WTC11 (cell line): Measurements from ENCODE around the gene PARP2. TPM values are rescaled to one million over a fixed set of nuclear protein-coding genes. Genes with fewer than 3 reads are reported as not detected.

Experiments
- ATAC-seq: fragments of 200-7000 bp; cut with Tn5 transposase; 2 replicates; pipeline ENCODE4 v1.10.0; 2021; ENCODE audit warnings: mild to moderate bottlenecking, moderate library complexity
- CTCF ChIA-PET: fragments of 300-600 bp; sonication (Branson Sonifier 250); formaldehyde crosslinking; loops from one replicate; lab custom pipeline; 2021; ENCODE audit warnings: antibody characterized with exemption; lab: Charles Lee
- POLR2A ChIA-PET: fragments of 350-600 bp; sonication (Branson Sonifier 250); formaldehyde crosslinking; loops from one replicate; lab custom pipeline; 2021; ENCODE audit warnings: antibody characterized with exemption; lab: Charles Lee
- DNase-seq: peaks from one replicate; pipeline ENCODE4 v3.0.0; 2021; ENCODE audit warnings: low spot score
- H3K27ac Mint-ChIP-seq: 2 replicates; pipeline ENCODE4 v1.8.0; 2021; ENCODE audit warnings: mixed read lengths
- H3K27me3 Mint-ChIP-seq: 2 replicates; pipeline ENCODE4 v1.8.0; 2021; ENCODE audit warnings: low read depth, mild to moderate bottlenecking, moderate library complexity, mixed read lengths
- H3K36me3 Mint-ChIP-seq: 2 replicates; pipeline ENCODE4 v1.8.0; 2021; ENCODE audit warnings: mixed read lengths
- H3K4me1 Mint-ChIP-seq: 2 replicates; pipeline ENCODE4 v1.8.0; 2022; ENCODE audit warnings: mixed read lengths
- H3K4me3 Mint-ChIP-seq: 2 replicates; pipeline ENCODE4 v1.8.0; 2021; ENCODE audit warnings: mild to moderate bottlenecking, moderate library complexity, mixed read lengths
- H3K9me3 Mint-ChIP-seq: 2 replicates; pipeline ENCODE4 v1.8.0; 2021; ENCODE audit warnings: mixed read lengths
- ATF1 ChIP-seq: sonication (generic); formaldehyde crosslinking; IDR thresholded peaks from 2 replicates; pipeline ENCODE4 v1.8.1; 2023; ENCODE audit warnings: mild to moderate bottlenecking, moderate library complexity, missing genetic modification reagents
- CREM ChIP-seq: sonication (generic); formaldehyde crosslinking; IDR thresholded peaks from 2 replicates; pipeline ENCODE4 v1.8.1; 2022; ENCODE audit warnings: mild to moderate bottlenecking, missing genetic modification reagents, moderate library complexity
- ELF4 ChIP-seq: sonication (generic); formaldehyde crosslinking; IDR thresholded peaks from 2 replicates; pipeline ENCODE4 v1.8.1; 2022; ENCODE audit warnings: low read depth, mild to moderate bottlenecking, moderate library complexity, missing genetic modification reagents
- EMX1 ChIP-seq: fragments of 250-450 bp; sonication (Bioruptor Pico); IDR thresholded peaks from 2 replicates; pipeline ENCODE4 v1.8.0; 2021; ENCODE audit warnings: mild to moderate bottlenecking
- ESRRA ChIP-seq: sonication (generic); formaldehyde crosslinking; IDR thresholded peaks from 2 replicates; pipeline ENCODE4 v1.8.1; 2022; ENCODE audit warnings: mild to moderate bottlenecking, missing genetic modification reagents, borderline replicate concordance
- FOXK1 ChIP-seq: sonication (generic); formaldehyde crosslinking; IDR thresholded peaks from 2 replicates; pipeline ENCODE4 v1.8.0; 2022; ENCODE audit warnings: mild to moderate bottlenecking, moderate library complexity, missing genetic modification reagents
- HMGA2 ChIP-seq: fragments of 250-450 bp; sonication (Bioruptor Pico); IDR thresholded peaks from 2 replicates; pipeline ENCODE4 v1.4.0; 2021; ENCODE audit warnings: mild to moderate bottlenecking, moderate library complexity
- MYBL2 ChIP-seq: sonication (generic); formaldehyde crosslinking; IDR thresholded peaks from 2 replicates; pipeline ENCODE4 v1.8.1; 2023; ENCODE audit warnings: mild to moderate bottlenecking, moderate library complexity, missing genetic modification reagents
- NFATC4 ChIP-seq: fragments of 250-450 bp; sonication (Bioruptor Pico); IDR thresholded peaks from 2 replicates; pipeline ENCODE4 v1.9.0; 2021; ENCODE audit warnings: mild to moderate bottlenecking
- PRRX2 ChIP-seq: fragments of 250-450 bp; sonication (Bioruptor Pico); IDR thresholded peaks from 2 replicates; pipeline ENCODE4 v1.8.0; 2021; ENCODE audit warnings: mild to moderate bottlenecking
- RELA ChIP-seq: sonication (generic); formaldehyde crosslinking; IDR thresholded peaks from 2 replicates; pipeline ENCODE4 v1.8.1; 2022; ENCODE audit warnings: missing genetic modification reagents, mild to moderate bottlenecking, borderline replicate concordance
- RORB ChIP-seq: fragments of 250-450 bp; sonication (Bioruptor Pico); IDR thresholded peaks from 2 replicates; pipeline ENCODE4 v1.9.0; 2021; ENCODE audit warnings: mild to moderate bottlenecking
- SMAD4 ChIP-seq: sonication (generic); formaldehyde crosslinking; IDR thresholded peaks from 2 replicates; pipeline ENCODE4 v1.8.0; 2022; ENCODE audit warnings: mild to moderate bottlenecking, missing genetic modification reagents
- SOX15 ChIP-seq: fragments of 250-450 bp; sonication (Bioruptor Pico); IDR thresholded peaks from 2 replicates; pipeline ENCODE4 v1.9.0; 2021; ENCODE audit warnings: mild to moderate bottlenecking
- USF2 ChIP-seq: sonication (generic); formaldehyde crosslinking; IDR thresholded peaks from 2 replicates; pipeline ENCODE4 v1.8.1; 2023; ENCODE audit warnings: mild to moderate bottlenecking, missing genetic modification reagents, moderate library complexity
- ZNF232 ChIP-seq: sonication (generic); formaldehyde crosslinking; IDR thresholded peaks from 2 replicates; pipeline ENCODE4 v1.8.0; 2022; ENCODE audit warnings: mild to moderate bottlenecking, missing genetic modification reagents
- ZNF532 ChIP-seq: fragments of 250-450 bp; sonication (Bioruptor Pico); IDR thresholded peaks from 2 replicates; pipeline ENCODE4 v1.9.0; 2021; ENCODE audit warnings: mild to moderate bottlenecking, borderline replicate concordance
- total RNA-seq: library from RNA; stranded (reverse); gene quantifications from 3 replicates; pipeline ENCODE4 v1.2.3, GENCODE V29; 2021
- TF ChIP-seq, protein P1 (sequence below): sonication (generic); formaldehyde crosslinking; IDR thresholded peaks from 2 replicates; pipeline ENCODE4 v1.8.1; 2022; ENCODE audit warnings: mild to moderate bottlenecking, moderate library complexity, missing genetic modification reagents
- TF ChIP-seq, protein P2 (sequence below): sonication (generic); formaldehyde crosslinking; IDR thresholded peaks from 2 replicates; pipeline ENCODE4 v1.8.1; 2022; ENCODE audit warnings: low read depth, missing genetic modification reagents, borderline replicate concordance
- TF ChIP-seq, protein P3 (sequence below): sonication (generic); formaldehyde crosslinking; IDR thresholded peaks from 2 replicates; pipeline ENCODE4 v1.8.1; 2022; ENCODE audit warnings: low read depth, mild to moderate bottlenecking, moderate library complexity, missing genetic modification reagents, borderline replicate concordance
- TF ChIP-seq, protein P4 (sequence below): sonication (generic); formaldehyde crosslinking; IDR thresholded peaks from 2 replicates; pipeline ENCODE4 v1.8.0; 2023; ENCODE audit warnings: mild to moderate bottlenecking, missing genetic modification reagents

Gene PARP2
- total RNA-seq, 1 experiment from 2014 or later: 37.1 TPM

- TF ChIP-seq ZNF532 (CRISPR knock-in tag): no peak
- no peak for TF ChIP-seq FOXK1
- no peak for TF ChIP-seq RORB (CRISPR knock-in tag)
- TF ChIP-seq PRRX2 (CRISPR knock-in tag): no peak
Observed at GRCh38 chr14:20380681-20381080, 37.2 kb downstream of the PARP2 start (continued).

- ATAC-seq (no peak), DNase-seq (no peak)
- Mint-ChIP-seq H3K27me3 (no peaks in the 10 kb centered on the region), H3K27ac (no peak overlapping the region), H3K4me1 (no peaks in the 10 kb centered on the region), H3K36me3 (peaks cover 27% of the 10 kb centered on the region), H3K9me3 (no peaks in the 10 kb centered on the region)
- POLR2A ChIA-PET: no interaction called here
- TF ChIP-seq, protein P1, sequence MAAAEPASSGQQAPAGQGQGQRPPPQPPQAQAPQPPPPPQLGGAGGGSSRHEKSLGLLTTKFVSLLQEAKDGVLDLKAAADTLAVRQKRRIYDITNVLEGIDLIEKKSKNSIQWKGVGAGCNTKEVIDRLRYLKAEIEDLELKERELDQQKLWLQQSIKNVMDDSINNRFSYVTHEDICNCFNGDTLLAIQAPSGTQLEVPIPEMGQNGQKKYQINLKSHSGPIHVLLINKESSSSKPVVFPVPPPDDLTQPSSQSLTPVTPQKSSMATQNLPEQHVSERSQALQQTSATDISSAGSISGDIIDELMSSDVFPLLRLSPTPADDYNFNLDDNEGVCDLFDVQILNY: no peak
- TF ChIP-seq, protein P2, sequence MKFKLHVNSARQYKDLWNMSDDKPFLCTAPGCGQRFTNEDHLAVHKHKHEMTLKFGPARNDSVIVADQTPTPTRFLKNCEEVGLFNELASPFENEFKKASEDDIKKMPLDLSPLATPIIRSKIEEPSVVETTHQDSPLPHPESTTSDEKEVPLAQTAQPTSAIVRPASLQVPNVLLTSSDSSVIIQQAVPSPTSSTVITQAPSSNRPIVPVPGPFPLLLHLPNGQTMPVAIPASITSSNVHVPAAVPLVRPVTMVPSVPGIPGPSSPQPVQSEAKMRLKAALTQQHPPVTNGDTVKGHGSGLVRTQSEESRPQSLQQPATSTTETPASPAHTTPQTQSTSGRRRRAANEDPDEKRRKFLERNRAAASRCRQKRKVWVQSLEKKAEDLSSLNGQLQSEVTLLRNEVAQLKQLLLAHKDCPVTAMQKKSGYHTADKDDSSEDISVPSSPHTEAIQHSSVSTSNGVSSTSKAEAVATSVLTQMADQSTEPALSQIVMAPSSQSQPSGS (CRISPR knock-in tag): no peak
- TF ChIP-seq SMAD4 (CRISPR knock-in tag) (no peak), ATF1 (CRISPR knock-in tag) (no peak), HMGA2 (no peak)
- TF ChIP-seq, all 79 proteins: peak for 0
- CTCF ChIA-PET: interaction anchor here (0.7 to 1.4 kb wide), 2 partner anchors 34 to 228 kb away, joined by 3 to 5 read pairs; no protein-coding TSS in a partner anchor
- no peak overlapping the region for H3K4me3 Mint-ChIP-seq
Observed at GRCh38 chr14:20381341-20381740, 37.9 kb downstream of the PARP2 start.

DNA sequence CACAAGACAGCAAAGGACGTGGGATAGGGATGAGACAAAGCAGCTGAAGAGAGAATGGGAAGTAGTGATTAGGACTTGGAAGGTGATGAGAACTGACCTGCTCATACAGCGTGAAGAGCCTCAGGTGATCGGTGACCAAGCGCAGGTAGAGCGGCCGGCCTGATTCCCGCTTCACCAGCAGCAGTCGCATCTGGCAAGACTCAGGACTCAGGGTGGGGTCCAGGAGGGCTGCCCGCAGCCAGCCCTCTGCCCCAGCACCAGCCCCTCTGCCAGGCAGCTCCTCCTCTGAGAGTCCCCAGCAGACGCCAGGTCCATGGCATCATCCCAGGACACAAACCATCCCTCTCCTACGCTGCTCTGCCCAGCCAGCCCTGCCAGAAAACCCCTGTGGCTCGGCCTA lies 39.1 kb downstream of the PARP2 start:
- no peak overlapping the region for H3K4me3 Mint-ChIP-seq
- H3K9me3 Mint-ChIP-seq: no peaks in the 10 kb centered on the region
- H3K27me3 Mint-ChIP-seq: no peaks in the 10 kb centered on the region
- ChIA-PET POLR2A (no interaction called here), CTCF (interaction anchor here (0.7 kb wide), 1 partner anchor 52 kb away, joined by 4 read pairs; no protein-coding TSS in a partner anchor)
- no peak for DNase-seq
- H3K36me3 Mint-ChIP-seq: peaks cover 25% of the 10 kb centered on the region
- no peaks in the 10 kb centered on the region for H3K4me1 Mint-ChIP-seq
- no peak for ATAC-seq
- H3K27ac Mint-ChIP-seq: no peak overlapping the region
- TF ChIP-seq RELA (CRISPR knock-in tag): no peak
- TF ChIP-seq, protein P2 (CRISPR knock-in tag): no peak
- TF ChIP-seq MYBL2: no peak
- TF ChIP-seq ESRRA (CRISPR knock-in tag): no peak
- TF ChIP-seq CREM (CRISPR knock-in tag): no peak
- no peak for TF ChIP-seq USF2 (CRISPR knock-in tag)
- TF ChIP-seq, protein P3, sequence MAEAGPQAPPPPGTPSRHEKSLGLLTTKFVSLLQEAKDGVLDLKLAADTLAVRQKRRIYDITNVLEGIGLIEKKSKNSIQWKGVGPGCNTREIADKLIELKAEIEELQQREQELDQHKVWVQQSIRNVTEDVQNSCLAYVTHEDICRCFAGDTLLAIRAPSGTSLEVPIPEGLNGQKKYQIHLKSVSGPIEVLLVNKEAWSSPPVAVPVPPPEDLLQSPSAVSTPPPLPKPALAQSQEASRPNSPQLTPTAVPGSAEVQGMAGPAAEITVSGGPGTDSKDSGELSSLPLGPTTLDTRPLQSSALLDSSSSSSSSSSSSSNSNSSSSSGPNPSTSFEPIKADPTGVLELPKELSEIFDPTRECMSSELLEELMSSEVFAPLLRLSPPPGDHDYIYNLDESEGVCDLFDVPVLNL (CRISPR knock-in tag): no peak
- TF ChIP-seq FOXK1: no peak
- TF ChIP-seq SMAD4 (CRISPR knock-in tag): no peak
- no peak for TF ChIP-seq NFATC4 (CRISPR knock-in tag)
- no peak for TF ChIP-seq EMX1
- no peak for TF ChIP-seq SOX15 (CRISPR knock-in tag)
- no peak for TF ChIP-seq HMGA2
- TF ChIP-seq, protein P4, sequence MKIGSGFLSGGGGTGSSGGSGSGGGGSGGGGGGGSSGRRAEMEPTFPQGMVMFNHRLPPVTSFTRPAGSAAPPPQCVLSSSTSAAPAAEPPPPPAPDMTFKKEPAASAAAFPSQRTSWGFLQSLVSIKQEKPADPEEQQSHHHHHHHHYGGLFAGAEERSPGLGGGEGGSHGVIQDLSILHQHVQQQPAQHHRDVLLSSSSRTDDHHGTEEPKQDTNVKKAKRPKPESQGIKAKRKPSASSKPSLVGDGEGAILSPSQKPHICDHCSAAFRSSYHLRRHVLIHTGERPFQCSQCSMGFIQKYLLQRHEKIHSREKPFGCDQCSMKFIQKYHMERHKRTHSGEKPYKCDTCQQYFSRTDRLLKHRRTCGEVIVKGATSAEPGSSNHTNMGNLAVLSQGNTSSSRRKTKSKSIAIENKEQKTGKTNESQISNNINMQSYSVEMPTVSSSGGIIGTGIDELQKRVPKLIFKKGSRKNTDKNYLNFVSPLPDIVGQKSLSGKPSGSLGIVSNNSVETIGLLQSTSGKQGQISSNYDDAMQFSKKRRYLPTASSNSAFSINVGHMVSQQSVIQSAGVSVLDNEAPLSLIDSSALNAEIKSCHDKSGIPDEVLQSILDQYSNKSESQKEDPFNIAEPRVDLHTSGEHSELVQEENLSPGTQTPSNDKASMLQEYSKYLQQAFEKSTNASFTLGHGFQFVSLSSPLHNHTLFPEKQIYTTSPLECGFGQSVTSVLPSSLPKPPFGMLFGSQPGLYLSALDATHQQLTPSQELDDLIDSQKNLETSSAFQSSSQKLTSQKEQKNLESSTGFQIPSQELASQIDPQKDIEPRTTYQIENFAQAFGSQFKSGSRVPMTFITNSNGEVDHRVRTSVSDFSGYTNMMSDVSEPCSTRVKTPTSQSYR (CRISPR knock-in tag): no peak
- no peak for TF ChIP-seq ATF1 (CRISPR knock-in tag)
- TF ChIP-seq ZNF232 (CRISPR knock-in tag): no peak
- TF ChIP-seq ELF4 (CRISPR knock-in tag): no peak
